AG09319 (cell line): ENCODE measurements around the gene PIK3R2.
A peak's percentile ranks its signal among the peaks of the same experiment; 100 is the strongest.

ENCODE experiments used
- DNase-seq: peaks from one replicate; pipeline ENCODE4 v3.0.0-alpha.2; 2010; ENCODE audit warnings: low read depth; ENCODE audit errors: extremely low read depth
- TF ChIP-seq, protein P1 (sequence below): IDR thresholded peaks from 2 replicates; pipeline ENCODE4 v1.5.1; 2011; ENCODE audit warnings: low read depth, mild to moderate bottlenecking, inconsistent platforms, low read length, moderate library complexity

Gene PIK3R2

DNA sequence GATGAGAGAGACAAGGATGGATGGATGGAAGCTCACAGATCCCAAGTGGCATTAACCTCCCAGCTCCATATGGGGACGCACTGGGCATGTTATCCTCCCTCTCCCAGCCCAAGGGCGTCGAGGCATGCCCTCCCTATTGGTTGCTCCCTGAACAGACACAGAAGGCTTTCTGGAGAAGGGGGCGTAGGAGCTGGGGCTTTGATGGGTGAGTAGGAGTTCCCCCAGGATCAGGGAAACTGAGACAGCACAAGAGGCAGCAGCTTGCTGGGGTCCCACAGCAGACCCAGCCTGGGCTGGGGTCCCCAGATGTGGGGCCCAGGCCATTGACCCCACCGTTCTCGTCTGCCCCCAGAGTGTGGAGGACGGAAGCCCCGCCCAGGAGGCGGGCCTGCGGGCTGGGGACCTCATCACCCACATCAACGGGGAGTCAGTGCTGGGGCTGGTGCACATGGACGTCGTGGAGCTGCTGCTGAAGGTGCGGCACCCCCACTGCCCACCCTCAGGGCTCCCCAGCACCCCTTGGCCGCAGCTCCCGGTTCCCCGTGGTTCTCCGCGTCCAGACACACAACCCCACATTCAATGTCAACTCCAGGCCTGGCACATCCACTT is 7.5 kb upstream of the PIK3R2 start:
- TF ChIP-seq, protein P1, sequence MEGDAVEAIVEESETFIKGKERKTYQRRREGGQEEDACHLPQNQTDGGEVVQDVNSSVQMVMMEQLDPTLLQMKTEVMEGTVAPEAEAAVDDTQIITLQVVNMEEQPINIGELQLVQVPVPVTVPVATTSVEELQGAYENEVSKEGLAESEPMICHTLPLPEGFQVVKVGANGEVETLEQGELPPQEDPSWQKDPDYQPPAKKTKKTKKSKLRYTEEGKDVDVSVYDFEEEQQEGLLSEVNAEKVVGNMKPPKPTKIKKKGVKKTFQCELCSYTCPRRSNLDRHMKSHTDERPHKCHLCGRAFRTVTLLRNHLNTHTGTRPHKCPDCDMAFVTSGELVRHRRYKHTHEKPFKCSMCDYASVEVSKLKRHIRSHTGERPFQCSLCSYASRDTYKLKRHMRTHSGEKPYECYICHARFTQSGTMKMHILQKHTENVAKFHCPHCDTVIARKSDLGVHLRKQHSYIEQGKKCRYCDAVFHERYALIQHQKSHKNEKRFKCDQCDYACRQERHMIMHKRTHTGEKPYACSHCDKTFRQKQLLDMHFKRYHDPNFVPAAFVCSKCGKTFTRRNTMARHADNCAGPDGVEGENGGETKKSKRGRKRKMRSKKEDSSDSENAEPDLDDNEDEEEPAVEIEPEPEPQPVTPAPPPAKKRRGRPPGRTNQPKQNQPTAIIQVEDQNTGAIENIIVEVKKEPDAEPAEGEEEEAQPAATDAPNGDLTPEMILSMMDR, result no peak
- no peak for DNase-seq

DNA sequence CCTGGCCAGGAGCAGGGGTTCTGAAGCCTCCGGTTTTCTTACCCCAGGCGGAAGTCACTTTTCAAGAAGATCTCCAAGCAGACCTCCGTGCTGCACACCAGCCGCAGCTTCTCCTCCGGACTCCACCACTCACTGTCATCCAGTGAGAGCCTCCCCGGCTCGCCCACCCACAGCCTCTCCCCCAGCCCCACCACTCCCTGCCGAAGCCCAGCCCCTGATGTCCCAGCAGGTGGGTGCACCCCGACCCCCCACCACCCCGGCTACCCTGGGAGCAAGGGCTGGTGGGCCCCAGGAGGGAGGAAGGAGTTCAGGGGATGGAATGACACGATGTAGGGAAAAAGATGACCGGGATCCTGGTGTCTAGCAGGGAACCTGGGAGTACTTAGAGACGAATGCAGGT is 5.6 kb upstream of the PIK3R2 start:
- TF ChIP-seq, protein P1, result no peak
- DNase-seq, result no peak

DNA sequence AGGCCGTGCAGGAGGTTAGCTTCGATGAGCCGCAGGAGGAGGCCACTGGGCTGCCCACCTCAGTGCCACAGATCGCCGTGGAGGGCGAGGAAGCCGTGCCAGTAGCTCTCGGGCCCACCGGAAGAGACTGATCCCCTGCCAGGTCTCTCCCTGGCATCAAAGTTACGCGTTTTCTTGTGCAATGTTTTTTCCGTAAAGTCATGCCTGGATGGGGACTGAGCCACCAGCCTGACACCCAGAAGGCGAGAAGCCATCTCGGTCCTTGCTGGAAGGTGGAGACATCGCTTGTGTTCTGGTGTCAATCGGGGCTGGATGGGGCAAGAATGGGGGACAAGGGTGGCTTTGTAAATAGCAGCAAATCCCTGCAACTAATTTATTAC is 3.4 kb upstream of the PIK3R2 start:
- no peak for DNase-seq
- TF ChIP-seq, protein P1, result no peak

DNA sequence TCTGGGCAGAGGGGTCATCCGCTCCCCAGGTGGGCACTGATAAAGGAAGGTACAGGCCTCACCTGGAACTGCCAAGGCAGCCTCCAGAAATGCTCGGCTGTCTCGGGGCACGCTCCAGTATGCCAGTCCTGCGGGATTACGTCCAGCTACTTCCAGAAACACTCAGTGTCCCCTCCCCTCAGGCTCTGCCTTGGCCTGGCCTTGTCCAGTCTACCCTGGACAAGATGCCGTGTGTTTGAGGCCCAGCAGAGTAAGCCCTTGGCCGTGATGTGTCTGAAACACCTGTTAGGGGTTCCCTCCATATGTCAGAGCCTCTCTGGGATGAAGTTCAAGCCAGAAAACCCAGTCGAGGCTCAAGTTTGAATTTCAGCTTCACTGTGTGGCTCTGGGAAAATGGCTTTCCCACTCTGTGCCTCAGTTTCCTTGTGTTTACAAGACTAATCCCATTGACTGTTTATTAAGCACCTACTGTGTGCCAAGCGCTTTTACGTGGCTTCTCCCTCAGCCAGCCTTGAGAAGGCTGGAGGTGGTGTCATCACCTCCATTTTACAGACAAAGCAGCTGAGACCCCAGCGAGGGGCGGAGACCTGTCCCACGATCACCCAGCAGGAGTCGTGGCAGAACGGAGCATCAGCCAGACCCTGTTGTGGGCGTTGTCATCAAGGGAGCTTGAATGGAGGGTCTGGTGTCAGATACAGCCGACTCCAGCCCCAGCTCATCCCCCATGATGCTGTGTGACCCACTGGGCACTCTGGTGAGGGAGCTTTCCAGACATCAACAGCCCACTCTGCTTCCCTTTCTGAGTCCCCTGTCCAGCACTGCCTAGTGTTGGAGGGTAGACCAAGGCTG is 2.0 kb upstream of the PIK3R2 start:
- DNase-seq, result no peak
- TF ChIP-seq, protein P1, result no peak

DNA sequence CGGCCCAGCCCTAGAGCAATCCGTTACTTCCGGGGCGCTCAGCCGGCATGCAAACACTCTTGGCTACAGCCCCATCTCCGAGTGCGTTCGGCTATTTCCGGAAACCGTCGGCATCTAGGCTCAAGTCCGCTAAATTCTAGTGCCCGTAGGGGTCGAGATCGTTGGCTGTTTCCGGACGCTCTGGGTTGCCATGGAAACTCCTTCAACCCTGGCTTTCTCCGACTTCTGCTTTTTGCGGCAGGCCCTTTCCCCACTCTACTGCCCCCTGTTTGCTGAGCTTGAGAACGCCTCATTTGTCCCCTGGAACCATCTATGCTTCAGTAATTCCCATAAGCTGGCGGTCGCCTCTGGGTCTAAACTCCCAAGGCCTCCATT is 534 bp upstream of the PIK3R2 start:
- DNase-seq, result peak; percentile 93
- TF ChIP-seq, protein P1, result peak; percentile 67

DNA sequence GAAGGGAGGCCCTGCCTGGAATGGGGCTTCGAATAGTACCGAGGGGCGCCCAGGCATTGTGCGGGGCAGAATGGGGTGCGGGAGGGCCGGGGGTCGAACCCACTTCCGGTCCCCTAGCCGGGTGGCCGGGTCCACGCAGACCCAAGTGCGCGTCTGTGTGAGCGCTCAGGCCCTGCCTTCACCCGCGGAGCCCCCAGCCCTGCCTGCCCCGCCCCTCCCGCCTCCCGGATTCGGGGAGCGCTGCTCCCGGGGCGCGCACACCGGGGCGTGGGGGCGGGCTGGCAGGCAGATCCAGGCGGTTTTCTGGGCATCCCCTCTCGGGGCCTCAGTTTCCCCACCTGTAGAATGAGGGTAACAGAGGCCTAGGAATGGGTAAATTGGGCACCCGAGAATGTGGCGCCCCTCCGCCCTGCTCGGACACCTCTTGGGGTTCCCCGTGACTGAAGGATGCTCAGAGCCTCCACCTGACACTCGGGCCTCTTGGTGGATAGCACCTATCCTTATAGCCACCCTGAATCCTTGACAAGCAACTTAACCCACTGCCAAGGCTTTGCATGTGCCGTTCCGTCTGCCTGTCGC is 682 bp downstream of the PIK3R2 start:
- no peak for DNase-seq
- TF ChIP-seq, protein P1, result no peak
